Lung (tissue), 12 donors: ENCODE data around the gene PIAS4. TPM values are rescaled to one million over a fixed set of nuclear protein-coding genes. Genes with fewer than 3 reads are reported as not detected.

ENCODE experiments used
- ATAC-seq: fragments of 200-7000 bp; cut with Tn5 transposase; one replicate; pipeline ENCODE4 v1.9.1; 2020; ENCODE audit warnings: moderate number of reproducible peaks; ENCODE audit not compliant: insufficient read depth, low FRiP score
- DNase-seq, 3 donors: peaks; one replicate each; pipeline ENCODE4 v3.0.0-alpha.2; 2013 to 2017
- H3K27ac ChIP-seq, 2 donors: one replicate each; pipeline ENCODE4 v1.5.1; 2013; ENCODE audit warnings: mild to moderate bottlenecking in 2 of 2, moderate library complexity in 2 of 2, control low read depth in 1 of 2, inconsistent platforms in 1 of 2, low read depth in 1 of 2, low read length in 1 of 2
- H3K27me3 ChIP-seq, 3 donors: one replicate each; pipeline ENCODE4 v1.5.1; 2013; ENCODE audit warnings: low read length in 2 of 3; ENCODE audit not compliant: control insufficient read depth in 3 of 3, insufficient read depth in 3 of 3
- H3K36me3 ChIP-seq, 4 donors: one replicate each; pipeline ENCODE4 v1.5.1; 2013; ENCODE audit warnings: low read length in 4 of 4, mild to moderate bottlenecking in 1 of 4, moderate library complexity in 1 of 4; ENCODE audit not compliant: control insufficient read depth in 4 of 4, insufficient read depth in 4 of 4
- H3K4me1 ChIP-seq, 5 donors: one replicate each; pipeline ENCODE4 v1.5.1; 2013; ENCODE audit warnings: low read length in 5 of 5, mild to moderate bottlenecking in 2 of 5, moderate library complexity in 1 of 5; ENCODE audit not compliant: control insufficient read depth in 5 of 5, insufficient read depth in 5 of 5
- H3K4me3 ChIP-seq: one replicate; pipeline ENCODE4 v1.5.1; 2013; ENCODE audit warnings: mild to moderate bottlenecking, control low read depth, moderate library complexity
- H3K9ac ChIP-seq, 2 donors: one replicate each; pipeline ENCODE4 v1.5.1; 2013; ENCODE audit warnings: low read length in 2 of 2, control low read depth in 1 of 2; ENCODE audit not compliant: insufficient read depth in 1 of 2
- H3K9me3 ChIP-seq, 4 donors: one replicate each; pipeline ENCODE4 v1.5.1; 2013; ENCODE audit warnings: low read length in 3 of 4, mild to moderate bottlenecking in 1 of 4, moderate library complexity in 1 of 4; ENCODE audit not compliant: control insufficient read depth in 4 of 4, insufficient read depth in 3 of 4
- CTCF ChIP-seq: IDR thresholded peaks from 2 replicates; pipeline ENCODE4 v1.5.1; 2012; ENCODE audit warnings: mild to moderate bottlenecking; ENCODE audit errors: control extremely low read depth, extremely low read depth
- WGBS, 2 donors: extraction: QIAGEN DNeasy Blood & Tissue Kit; methylation state at CpG; one replicate each; pipeline ENCODE4 v1.1.7; 2013; 5-methylcytosine and 5-hydroxymethylcytosine counted together
- polyA plus RNA-seq, 2 donors: library from polyadenylated mRNA; stranded (reverse); fragments of 200-250 nt; gene quantifications; one replicate each; pipeline ENCODE4 v1.2.1, GENCODE V29; 2013
- total RNA-seq, 2 donors: library from RNA; depleted of rRNA in 1 of 2; stranded (reverse); fragments of >200 nt in 1 of 2; gene quantifications; one replicate each; pipeline ENCODE4 v1.2.1, GENCODE V29; 2014 to 2021
- donor health status: control.
- donor health status: control.
- donor health status: Bipolar disorder and iron deficiency.
- donor health status: healthy.
- donor health status: DM: yes; HTN: yes; CAD: no.

The PIAS4 gene
- total and polyA plus RNA-seq, 4 donors: 9.9 to 46.2 (median 21.6) TPM

DNA sequence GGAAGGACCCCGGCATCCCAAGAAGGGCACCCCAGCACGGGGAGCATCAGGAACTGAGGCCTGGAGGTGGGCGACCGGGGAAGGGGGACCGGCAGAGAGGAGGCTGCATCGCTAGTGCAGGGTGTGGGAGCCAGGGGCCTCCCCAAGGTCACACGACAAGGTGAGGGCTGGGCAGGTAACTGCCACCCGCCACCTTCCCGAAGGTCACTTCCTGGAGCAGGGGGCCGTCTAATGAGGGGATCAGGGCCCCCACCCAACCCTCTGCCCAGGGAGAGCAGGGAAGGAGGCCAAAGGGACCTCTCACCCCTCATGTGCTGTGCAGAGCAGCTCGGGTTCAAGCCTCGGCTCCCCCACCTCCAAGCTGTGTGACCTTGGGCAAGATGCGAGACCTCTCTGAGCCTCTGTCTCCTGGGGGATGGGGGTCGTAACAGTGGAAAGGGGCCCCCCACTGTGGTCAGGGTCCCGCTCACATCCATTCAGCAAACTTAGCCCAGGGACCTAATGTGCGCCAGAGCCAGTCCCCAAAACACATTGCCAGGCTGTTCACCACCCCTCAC is 53.2 kb downstream of the PIAS4 start:
- DNase-seq (no peak), ATAC-seq (no peak)
- Histone ChIP-seq H3K36me3 (peaks cover 0 to 6% (median 0%) of the 10 kb centered on the region in 4 donors), H3K27me3 (no peaks in the 10 kb centered on the region), H3K4me3 (no peak overlapping the region), H3K27ac (peak overlapping the region; percentile 87 to 95), H3K4me1 (peaks cover 2 to 55% (median 23%) of the 10 kb centered on the region in 5 donors), H3K9ac (no peak overlapping the region), H3K9me3 (no peaks in the 10 kb centered on the region)
- 74 to 86% methylated on average over 16 of the region's 16 CpGs for WGBS, 2 donors
- TF ChIP-seq CTCF: no peak

GRCh38 chr19:4061178-4061682 is 53.7 kb downstream of the PIAS4 start:
- H3K4me1 ChIP-seq: peaks cover 2 to 55% (median 23%) of the 10 kb centered on the region in 5 donors
- DNase-seq: no peak
- peak overlapping the region; percentile 87 to 95 for H3K27ac ChIP-seq
- no peak overlapping the region for H3K4me3 ChIP-seq
- TF ChIP-seq CTCF: no peak
- H3K27me3 ChIP-seq: no peaks in the 10 kb centered on the region
- ATAC-seq: no peak
- 17 to 23% methylated on average over 21 to 23 of the region's 23 CpGs for WGBS, 2 donors
- H3K36me3 ChIP-seq: peaks cover 0 to 6% (median 0%) of the 10 kb centered on the region in 4 donors
- H3K9me3 ChIP-seq: no peaks in the 10 kb centered on the region
- no peak overlapping the region for H3K9ac ChIP-seq

DNA sequence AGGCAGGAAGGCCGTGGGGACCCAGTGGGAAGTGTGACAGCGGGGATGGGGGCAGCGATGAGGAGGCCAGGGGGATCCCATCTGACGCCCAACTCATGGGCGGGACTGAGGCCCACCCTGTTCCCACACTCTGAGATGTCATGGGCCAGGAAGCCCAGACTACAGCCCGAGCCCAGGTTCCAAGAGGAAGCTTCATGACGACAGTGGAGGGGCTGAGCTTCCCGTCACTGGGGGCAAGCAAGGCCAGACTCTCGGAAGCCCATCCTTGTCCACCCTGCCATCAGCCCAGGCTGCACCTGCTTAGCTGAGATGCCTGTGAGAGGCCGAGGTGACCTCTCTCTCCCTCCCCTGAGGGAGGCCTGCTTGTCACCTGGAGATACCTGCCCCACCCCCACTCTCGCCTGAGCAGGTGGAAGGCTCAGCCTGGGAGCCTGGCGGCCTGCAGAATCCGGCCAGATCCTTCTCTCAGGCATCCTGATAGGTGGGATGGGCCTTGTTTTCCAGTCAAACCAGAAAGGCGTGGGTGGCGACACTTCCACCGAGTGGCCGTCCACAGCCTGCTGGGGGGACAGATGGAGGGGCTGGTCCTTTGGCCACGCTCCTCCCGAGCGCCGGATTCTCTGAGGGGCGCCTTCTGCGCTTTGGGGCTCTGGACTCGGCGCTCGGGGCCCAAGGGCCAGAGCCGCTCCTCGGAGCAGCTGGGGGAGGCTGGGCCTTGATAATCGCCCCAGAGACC is 54.3 kb downstream of the PIAS4 start:
- H3K36me3 ChIP-seq: peaks cover 0 to 6% (median 0%) of the 10 kb centered on the region in 4 donors
- no peak overlapping the region for H3K4me3 ChIP-seq
- H3K27ac ChIP-seq: peak overlapping the region; percentile 87 to 95
- no peak for DNase-seq
- WGBS, 2 donors: 57 to 68% methylated on average over 29 of the region's 29 CpGs
- no peak for TF ChIP-seq CTCF
- no peaks in the 10 kb centered on the region for H3K27me3 ChIP-seq
- peaks cover 2 to 55% (median 23%) of the 10 kb centered on the region in 5 donors for H3K4me1 ChIP-seq
- no peaks in the 10 kb centered on the region for H3K9me3 ChIP-seq
- no peak for ATAC-seq
- H3K9ac ChIP-seq: no peak overlapping the region
